Smooth muscle cell (in vitro differentiated cells): Measurements from ENCODE around the gene ZKSCAN8. TPM values are rescaled to one million over a fixed set of nuclear protein-coding genes. Genes with fewer than 3 reads are reported as not detected.

ENCODE experiments used
- DNase-seq: peaks from one replicate; lab custom pipeline; 2025; ENCODE audit not compliant: unreplicated experiment; lab: John Stamatoyannopoulos, UW
- H2AFZ ChIP-seq: fragments of 200-600 bp; sonication (generic); 2 replicates; pipeline ENCODE4 v1.6.0; 2016; ENCODE audit warnings: antibody characterized with exemption, low read depth, mild to moderate bottlenecking
- H3F3A ChIP-seq: fragments of 200-600 bp; sonication (generic); 2 replicates; pipeline ENCODE4 v1.6.0; 2017; ENCODE audit warnings: antibody characterized with exemption, low read depth
- H3K27ac ChIP-seq: fragments of 200-600 bp; sonication (generic); 2 replicates; pipeline ENCODE4 v1.5.1; 2016; ENCODE audit warnings: low read depth, mild to moderate bottlenecking
- H3K27me3 ChIP-seq: fragments of 200-600 bp; sonication (generic); 2 replicates; pipeline ENCODE4 v1.6.1; 2016; ENCODE audit warnings: low read depth, mild to moderate bottlenecking
- H3K36me3 ChIP-seq: fragments of 200-600 bp; sonication (generic); 2 replicates; pipeline ENCODE4 v1.5.1; 2016; ENCODE audit warnings: low read depth
- H3K4me1 ChIP-seq: fragments of 200-600 bp; sonication (generic); 2 replicates; pipeline ENCODE4 v1.5.1; 2016; ENCODE audit warnings: low read depth
- H3K4me2 ChIP-seq: fragments of 200-600 bp; sonication (generic); 2 replicates; pipeline ENCODE4 v1.6.0; 2016; ENCODE audit warnings: mild to moderate bottlenecking
- H3K4me3 ChIP-seq: fragments of 200-600 bp; sonication (generic); 2 replicates; pipeline ENCODE4 v1.5.1; 2016; ENCODE audit warnings: mild to moderate bottlenecking
- H3K79me2 ChIP-seq: fragments of 200-600 bp; sonication (generic); 2 replicates; pipeline ENCODE4 v1.6.0; 2016; ENCODE audit warnings: low read depth, mild to moderate bottlenecking
- H3K9ac ChIP-seq: fragments of 200-600 bp; sonication (generic); 2 replicates; pipeline ENCODE4 v1.6.0; 2016; ENCODE audit warnings: low read depth
- H3K9me3 ChIP-seq: fragments of 200-600 bp; sonication (generic); replicated peaks from 2 replicates; pipeline ENCODE4 v1.5.1; 2016; ENCODE audit warnings: low read depth
- H4K20me1 ChIP-seq: fragments of 200-600 bp; sonication (generic); 2 replicates; pipeline ENCODE4 v1.6.0; 2016; ENCODE audit warnings: low read depth
- CTCF ChIP-seq: fragments of 200-600 bp; sonication (generic); IDR thresholded peaks from 2 replicates; pipeline ENCODE4 v1.5.1; 2017; ENCODE audit warnings: borderline replicate concordance, mild to moderate bottlenecking, antibody characterized with exemption; ENCODE audit not compliant: insufficient read depth, poor library complexity, severe bottlenecking
- WGBS: methylation state at CpG from one replicate; pipeline ENCODE4 v1.1.7; 2016; ENCODE audit warnings: low lambda C conversion rate; 5-methylcytosine and 5-hydroxymethylcytosine counted together
- polyA plus RNA-seq: library from polyadenylated mRNA; unstranded; fragments of >200 nt; fragmentation: Nextera tagmentation; extraction: Ambion mirVana; gene quantifications from 2 replicates; pipeline ENCODE4 v1.2.1, GENCODE V29; 2016
- total RNA-seq: library from RNA; depleted of rRNA; stranded (reverse); fragments of >200 nt; gene quantifications from 2 replicates; pipeline ENCODE4 v1.2.3, GENCODE V29; 2014

The ZKSCAN8 gene
- total and polyA plus RNA-seq, 2 experiments from 2014 or later = 4.1 to 19.9 TPM

- Histone ChIP-seq H3K9ac (no peak overlapping the region), H3K27ac (no peak overlapping the region), H3F3A (no peaks in the 10 kb centered on the region), H3K4me3 (no peak overlapping the region), H4K20me1 (no peaks in the 10 kb centered on the region), H2AFZ (no peak overlapping the region), H3K36me3 (no peaks in the 10 kb centered on the region), H3K79me2 (no peaks in the 10 kb centered on the region), H3K27me3 (peaks cover 69% of the 10 kb centered on the region), H3K4me1 (peaks cover 12% of the 10 kb centered on the region), H3K9me3 (peaks cover 3% of the 10 kb centered on the region), H3K4me2 (no peak overlapping the region)
- WGBS = 85% methylated on average over 1 of the region's 1 CpG
- TF ChIP-seq CTCF = no peak
- DNase-seq = no peak
These were observed 64.2 kb downstream of the ZKSCAN8 start for GRCh38 chr6:28205879-28206278.

GRCh38 chr6:28206527-28206926 lies 64.8 kb downstream of the ZKSCAN8 start:
- WGBS = 58% methylated on average over 3 of the region's 3 CpGs
- TF ChIP-seq CTCF = no peak
- peaks cover 12% of the 10 kb centered on the region for H3K4me1 ChIP-seq
- H4K20me1 ChIP-seq = no peaks in the 10 kb centered on the region
- no peak overlapping the region for H3K27ac ChIP-seq
- peak overlapping the region; percentile 54 for H3K4me3 ChIP-seq
- H3K4me2 ChIP-seq = peak overlapping the region; percentile 94
- H3K9me3 ChIP-seq = peaks cover 3% of the 10 kb centered on the region
- H3K9ac ChIP-seq = no peak overlapping the region
- no peak for DNase-seq
- no peaks in the 10 kb centered on the region for H3K36me3 ChIP-seq
- H2AFZ ChIP-seq = no peak overlapping the region
- no peaks in the 10 kb centered on the region for H3K79me2 ChIP-seq
- peaks cover 72% of the 10 kb centered on the region for H3K27me3 ChIP-seq
- no peaks in the 10 kb centered on the region for H3F3A ChIP-seq

- Histone ChIP-seq H3K79me2 (no peaks in the 10 kb centered on the region), H3F3A (no peaks in the 10 kb centered on the region), H3K27me3 (peaks cover 74% of the 10 kb centered on the region), H2AFZ (peak overlapping the region; percentile 89), H3K9ac (no peak overlapping the region), H3K4me3 (peak overlapping the region; percentile 54), H3K9me3 (peaks cover 3% of the 10 kb centered on the region), H3K4me1 (peaks cover 12% of the 10 kb centered on the region), H3K4me2 (peak overlapping the region; percentile 94), H3K27ac (no peak overlapping the region), H4K20me1 (no peaks in the 10 kb centered on the region), H3K36me3 (no peaks in the 10 kb centered on the region)
- 7% methylated on average over 15 of the region's 15 CpGs for WGBS
- no peak for TF ChIP-seq CTCF
- DNase-seq = no peak
These were observed 65.3 kb downstream of the ZKSCAN8 start for GRCh38 chr6:28206928-28207509.

- no peaks in the 10 kb centered on the region for H3K36me3 ChIP-seq
- no peak for TF ChIP-seq CTCF
- peaks cover 80% of the 10 kb centered on the region for H3K27me3 ChIP-seq
- H2AFZ ChIP-seq = peak overlapping the region; percentile 89
- H3K9ac ChIP-seq = no peak overlapping the region
- H3K4me1 ChIP-seq = peaks cover 12% of the 10 kb centered on the region
- peak overlapping the region; percentile 94 for H3K4me2 ChIP-seq
- no peaks in the 10 kb centered on the region for H3K79me2 ChIP-seq
- WGBS = 2% methylated on average over 35 of the region's 35 CpGs
- DNase-seq = no peak
- no peaks in the 10 kb centered on the region for H3F3A ChIP-seq
- no peak overlapping the region for H3K27ac ChIP-seq
- H3K9me3 ChIP-seq = peaks cover 3% of the 10 kb centered on the region
- peak overlapping the region; percentile 54 for H3K4me3 ChIP-seq
- no peaks in the 10 kb centered on the region for H4K20me1 ChIP-seq
These were observed 65.9 kb downstream of the ZKSCAN8 start for GRCh38 chr6:28207510-28208110.
